H1 (cell line): Measurements from ENCODE around the gene NFE2L2. TPM values are rescaled to one million over a fixed set of nuclear protein-coding genes. Genes with fewer than 3 reads are reported as not detected.
"Not testable (repeated sequence)": the region's sequence is repeated elsewhere in the genome, so short reads cannot be mapped to it uniquely, and the experiment has no call there.

Experiments
- CTCF ChIA-PET: fragments of 300-600 bp; sonication (Branson Sonifier 250); formaldehyde crosslinking; loops from one replicate; lab custom pipeline; 2021; ENCODE audit not compliant: partially characterized antibody; lab: Charles Lee
- POLR2A ChIA-PET: fragments of 300-600 bp; sonication (Branson Sonifier 250); formaldehyde crosslinking; loops from one replicate; lab custom pipeline; 2021; ENCODE audit warnings: inconsistent platforms; ENCODE audit not compliant: partially characterized antibody; lab: Charles Lee
- DNase-seq, 2 experiments: peaks; one replicate each; pipeline versions ENCODE4 v3.0.0 to v3.0.0-alpha.2; 2010 to 2022; ENCODE audit warnings: low spot score in 2 of 2, low read depth in 1 of 2, mixed read lengths in 1 of 2
- FAIRE-seq: peaks from 2 replicates; lab custom pipeline; 2011; peaks lifted over from hg19 to GRCh38; lab: Jason Lieb, UNC
- H2AFZ ChIP-seq: 2 replicates; pipeline ENCODE4 v1.8.1; 2012; ENCODE audit warnings: low read length, inconsistent platforms
- H2AK5ac ChIP-seq: 2 replicates; pipeline ENCODE4 v1.6.1; 2013; ENCODE audit warnings: low read depth, low read length
- H2BK120ac ChIP-seq: replicated peaks from 2 replicates; pipeline ENCODE3; 2013; ENCODE audit warnings: low read depth, low read length, inconsistent platforms
- H2BK12ac ChIP-seq: 2 replicates; pipeline ENCODE4 v1.6.1; 2013; ENCODE audit warnings: low read depth, low read length
- H2BK15ac ChIP-seq: 2 replicates; pipeline ENCODE4 v1.6.1; 2013; ENCODE audit warnings: low read length
- H2BK20ac ChIP-seq: 2 replicates; pipeline ENCODE4 v1.6.1; 2013; ENCODE audit warnings: low read length
- H2BK5ac ChIP-seq: 2 replicates; pipeline ENCODE4 v1.6.1; 2013; ENCODE audit warnings: low read depth, low read length
- H3K14ac ChIP-seq: 2 replicates; pipeline ENCODE4 v1.6.1; 2013; ENCODE audit warnings: inconsistent platforms; ENCODE audit not compliant: insufficient read length
- H3K18ac ChIP-seq: 2 replicates; pipeline ENCODE4 v1.6.1; 2013; ENCODE audit warnings: low read length; ENCODE audit errors: extremely low read depth
- H3K23ac ChIP-seq: 2 replicates; pipeline ENCODE4 v1.6.1; 2013; ENCODE audit warnings: inconsistent platforms; ENCODE audit not compliant: insufficient read length
- H3K23me2 ChIP-seq: 2 replicates; pipeline ENCODE4 v1.6.1; 2013; ENCODE audit warnings: low read depth, low read length
- H3K27ac ChIP-seq: 2 replicates; pipeline ENCODE4 v1.6.1; 2011; ENCODE audit warnings: low read depth, low read length, inconsistent platforms
- H3K27me3 ChIP-seq, 4 experiments: replicated peaks in 1 of 4; 1 replicate in 1 of 4; 2 replicates in 3 of 4; pipeline versions ENCODE4 v1.6.1 to v1.8.1; 2011 to 2013; ENCODE audit warnings: low read length in 3 of 4, mild to moderate bottlenecking in 3 of 4, inconsistent platforms in 2 of 4, mixed read lengths in 2 of 4, moderate library complexity in 1 of 4; ENCODE audit not compliant: control insufficient read depth in 3 of 4, insufficient read depth in 3 of 4; ENCODE audit errors: extremely low read depth in 1 of 4
- H3K36me3 ChIP-seq, 4 experiments: 2 replicates each; pipeline versions ENCODE4 v1.6.1 to v1.8.1; 2011 to 2013; ENCODE audit warnings: mild to moderate bottlenecking in 4 of 4, low read length in 3 of 4, moderate library complexity in 2 of 4, control low read depth in 1 of 4, inconsistent platforms in 1 of 4; ENCODE audit not compliant: insufficient read depth in 4 of 4, control insufficient read depth in 2 of 4
- H3K4ac ChIP-seq: replicated peaks from 2 replicates; pipeline ENCODE3; 2013; ENCODE audit warnings: low read length, low read depth, mixed read lengths, inconsistent platforms; ENCODE audit not compliant: insufficient read length
- H3K4me1 ChIP-seq, 4 experiments: replicated peaks in 1 of 4; 1 replicate in 1 of 4; 2 replicates in 3 of 4; pipeline versions ENCODE4 v1.6.1 to v1.8.1; 2011 to 2013; ENCODE audit warnings: low read length in 3 of 4, inconsistent platforms in 2 of 4, mixed read lengths in 1 of 4; ENCODE audit not compliant: insufficient read depth in 4 of 4, control insufficient read depth in 3 of 4
- H3K4me2 ChIP-seq, 2 experiments: 2 replicates each; pipeline versions ENCODE4 v1.6.1 to v1.8.1; 2011 to 2013; ENCODE audit warnings: low read depth in 2 of 2, low read length in 2 of 2, control low read depth in 1 of 2, inconsistent platforms in 1 of 2, mild to moderate bottlenecking in 1 of 2; ENCODE audit not compliant: insufficient read depth in 1 of 2
- H3K4me3 ChIP-seq, 4 experiments: fragments of 200-600, 300-600 bp in 1 of 4; sonication (generic), shearing (Covaris generic), sonication (Bioruptor Twin) in 1 of 4; 2 replicates each; pipeline versions ENCODE4 v1.5.1 to v1.8.1; 2011 to 2016; ENCODE audit warnings: low read length in 4 of 4, low read depth in 3 of 4, control low read depth in 2 of 4, inconsistent platforms in 2 of 4, mild to moderate bottlenecking in 2 of 4, mixed read lengths in 1 of 4, moderate library complexity in 1 of 4; ENCODE audit not compliant: insufficient read depth in 2 of 4; ENCODE audit errors: extremely low read depth in 1 of 4
- H3K56ac ChIP-seq: replicated peaks from 2 replicates; pipeline ENCODE3; 2013; ENCODE audit warnings: low read depth, mild to moderate bottlenecking, mixed read lengths, low read length, inconsistent platforms; ENCODE audit not compliant: insufficient read length
- H3K79me1 ChIP-seq: 2 replicates; pipeline ENCODE4 v1.6.1; 2013; ENCODE audit warnings: low read depth, low read length, control low read depth
- H3K79me2 ChIP-seq, 2 experiments: 2 replicates each; pipeline versions ENCODE4 v1.6.1 to v1.8.1; 2012 to 2013; ENCODE audit warnings: low read length in 2 of 2, mild to moderate bottlenecking in 2 of 2, inconsistent platforms in 1 of 2; ENCODE audit not compliant: insufficient read depth in 2 of 2, control insufficient read depth in 1 of 2
- H3K9ac ChIP-seq, 4 experiments: replicated peaks in 1 of 4; 1 replicate in 1 of 4; 2 replicates in 3 of 4; pipeline versions ENCODE4 v1.6.1 to v1.8.1; 2011 to 2013; ENCODE audit warnings: low read depth in 3 of 4, low read length in 3 of 4, control low read depth in 2 of 4, mild to moderate bottlenecking in 2 of 4, moderate library complexity in 2 of 4, inconsistent platforms in 1 of 4; ENCODE audit errors: extremely low read depth in 1 of 4
- H3K9me3 ChIP-seq, 2 experiments: 2 replicates each; pipeline versions ENCODE4 v1.6.1 to v1.8.1; 2012 to 2013; ENCODE audit warnings: mild to moderate bottlenecking in 2 of 2, moderate library complexity in 2 of 2, control low read depth in 1 of 2, inconsistent platforms in 1 of 2, low read depth in 1 of 2, low read length in 1 of 2, mixed read lengths in 1 of 2; ENCODE audit not compliant: insufficient read depth in 2 of 2
- H4K20me1 ChIP-seq, 2 experiments: replicated peaks in 1 of 2; 2 replicates each; pipeline versions ENCODE3 to v1.8.1; 2011 to 2013; ENCODE audit warnings: inconsistent platforms in 2 of 2, low read length in 2 of 2, mild to moderate bottlenecking in 1 of 2; ENCODE audit not compliant: insufficient read depth in 2 of 2, control insufficient read depth in 1 of 2
- H4K5ac ChIP-seq: 2 replicates; pipeline ENCODE4 v1.6.1; 2013; ENCODE audit warnings: low read length, low read depth, mixed read lengths, inconsistent platforms; ENCODE audit not compliant: insufficient read length
- H4K8ac ChIP-seq: 2 replicates; pipeline ENCODE4 v1.8.0; 2013; ENCODE audit warnings: mild to moderate bottlenecking, moderate library complexity, low read length, inconsistent platforms; ENCODE audit not compliant: insufficient read depth; ENCODE audit errors: extremely low read depth
- H4K91ac ChIP-seq: replicated peaks from 2 replicates; pipeline ENCODE3; 2013; ENCODE audit warnings: low read length, mixed read lengths, inconsistent platforms; ENCODE audit not compliant: insufficient read length
- WGBS, 2 experiments: shearing (Covaris generic) in 1 of 2; methylation state at CpG; one replicate each; pipeline versions ENCODE4 v1.1.6 to v1.1.7; 2013 to 2015; ENCODE audit warnings: low lambda C conversion rate in 2 of 2, mixed read lengths in 2 of 2, inconsistent platforms in 1 of 2, low coverage in 1 of 2, missing lambda C conversion rate in 1 of 2; ENCODE audit not compliant: insufficient replicate concordance in 2 of 2, insufficient coverage in 1 of 2, insufficient read length in 1 of 2; ENCODE audit errors: extremely low coverage in 1 of 2, missing lambda C conversion rate in 1 of 2; 5-methylcytosine and 5-hydroxymethylcytosine counted together
- polyA plus RNA-seq, 7 experiments: library from polyadenylated mRNA; depleted of rRNA in 3 of 7; stranded (reverse) in 5 of 7; unstranded in 2 of 7; fragments of >200 nt in 5 of 7; fragments of 200-250 nt in 2 of 7; gene quantifications; 1 replicate in 5 of 7; 2 replicates in 1 of 7; 4 replicates in 1 of 7; pipeline versions ENCODE4 v1.2.1 to v1.2.3, GENCODE V29; 2011 to 2013; ENCODE audit warnings: missing spikeins in 2 of 7, mixed read lengths in 2 of 7
- total RNA-seq: library from RNA; stranded (reverse); fragmentation: NEBNext Ultra II Directional; extraction: Animal tissue kit (Norgen Biotek cat#: 25700); gene quantifications from 2 replicates; pipeline ENCODE4 v1.2.1, GENCODE V29; 2021

Gene NFE2L2
- total and polyA plus RNA-seq, 2 of the 8 experiments (the other 6 are each of a cell fraction or from before 2014, with no cell fraction given), result 33.2 to 34.5 TPM

DNA sequence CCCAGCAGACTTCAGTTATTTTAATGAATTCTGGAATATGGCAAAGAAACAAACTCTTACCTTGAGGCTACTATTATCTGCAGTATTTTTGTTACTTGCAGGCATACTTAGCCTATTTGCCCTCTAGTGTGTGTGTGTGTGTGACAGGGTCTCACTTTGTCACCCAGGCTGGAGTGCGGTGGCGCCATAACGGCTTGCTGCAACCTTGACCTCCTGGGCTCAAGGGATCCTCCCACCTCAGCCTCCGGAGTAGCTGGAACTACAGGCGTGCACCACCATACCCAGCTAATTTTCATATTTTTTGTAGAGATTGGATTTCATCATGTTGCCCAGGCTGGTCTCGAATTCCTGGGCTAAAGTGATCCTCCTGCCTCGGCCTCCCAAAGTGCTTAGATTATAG, 64.1 kb downstream of the NFE2L2 start:
- CTCF ChIA-PET, result interaction anchor here (0.6 to 10.2 kb wide), 8 partner anchors 10 to 215 kb away, joined by 3 to 107 read pairs (median 4); no protein-coding TSS in a partner anchor
- not testable (repeated sequence) for FAIRE-seq, H3K56ac ChIP-seq, H3K23me2 ChIP-seq, H4K5ac ChIP-seq, H3K18ac ChIP-seq, H3K4me3 ChIP-seq, H2BK20ac ChIP-seq, H4K8ac ChIP-seq, DNase-seq, H3K79me1 ChIP-seq, H2BK15ac ChIP-seq, H3K4me2 ChIP-seq, H3K9ac ChIP-seq, H3K79me2 ChIP-seq, H3K36me3 ChIP-seq, H3K14ac ChIP-seq, H3K4ac ChIP-seq, H3K27me3 ChIP-seq, H3K27ac ChIP-seq, H2AFZ ChIP-seq, H4K20me1 ChIP-seq, H3K23ac ChIP-seq, H2BK5ac ChIP-seq, H2AK5ac ChIP-seq, H4K91ac ChIP-seq, H2BK12ac ChIP-seq, H3K9me3 ChIP-seq, H2BK120ac ChIP-seq
- peaks cover 2 to 11% (median 4%) of the 10 kb centered on the region in 4 experiments; a peak in 5 of 7 replicates for H3K4me1 ChIP-seq
- WGBS, 2 experiments, result 93% methylated on average over 7 of the region's 7 CpGs; no CpG with 5 or more reads in 1 of the 2 experiments
- POLR2A ChIA-PET, result interaction anchor here (1.3 to 10.4 kb wide), 6 partner anchors 9 to 63 kb away, joined by 4 to 102 read pairs (median 10); partner anchors contain the start of genes HNRNPA3 and NFE2L2
